HepG2 (cell line): ENCODE results near the gene GSK3B. TPM values are rescaled to one million over a fixed set of nuclear protein-coding genes. Genes with fewer than 3 reads are reported as not detected.
"Not testable (repeated sequence)": the region's sequence is repeated elsewhere in the genome, so short reads cannot be mapped to it uniquely, and the experiment has no call there.

Experiments
- ATAC-seq: fragments of 200-7000 bp; cut with Tn5 transposase; 3 replicates; pipeline ENCODE4 v1.9.1; 2020; ENCODE audit warnings: mild to moderate bottlenecking, moderate library complexity
- BruUV-seq: library from RNA; stranded (reverse); fragments of 400-500 nt; replicated peaks from 2 replicates; lab custom pipeline; 2021; lab: Mats Ljungman, UMichigan
- CTCF ChIA-PET: fragments of 300-600 bp; formaldehyde crosslinking; extraction: SDS; loops from one replicate; lab custom pipeline; 2021; ENCODE audit warnings: low total read pairs, inconsistent platforms, low intra/inter-chr PET ratio; lab: Yijun Ruan, JAX
- POLR2A ChIA-PET: fragments of 350-600 bp; sonication (Branson Sonifier 250); formaldehyde crosslinking; loops from one replicate; lab custom pipeline; 2020; ENCODE audit warnings: antibody characterized with exemption, inconsistent platforms; lab: Yijun Ruan, JAX
- DNase-seq: peaks from one replicate; pipeline ENCODE4 v3.0.0-alpha.2; 2015; ENCODE audit warnings: low spot score
- FAIRE-seq: peaks from 3 replicates; lab custom pipeline; 2011; peaks lifted over from hg19 to GRCh38; lab: Jason Lieb, UNC
- H2AFZ ChIP-seq: one replicate; pipeline ENCODE4 v1.6.1; 2011; ENCODE audit warnings: low read length, inconsistent platforms
- H3K27ac ChIP-seq: fragments of 300-600 bp; 3 replicates; pipeline ENCODE4 v1.8.0; 2011; ENCODE audit warnings: mixed run types, mild to moderate bottlenecking, mixed read lengths, low read length, inconsistent platforms; ENCODE audit not compliant: insufficient read depth; ENCODE audit errors: extremely low read length
- H3K27me3 ChIP-seq, 2 experiments: fragments of 200-600 bp in 1 of 2; 2 replicates in 1 of 2; 3 replicates in 1 of 2; pipeline versions ENCODE4 v1.6.0 to v1.8.0; 2011; ENCODE audit warnings: low read length in 2 of 2, mild to moderate bottlenecking in 2 of 2, moderate library complexity in 2 of 2, inconsistent platforms in 1 of 2; ENCODE audit not compliant: insufficient read depth in 2 of 2, control insufficient read depth in 1 of 2
- H3K36me3 ChIP-seq, 2 experiments: fragments of 200-600 bp in 1 of 2; replicated peaks in 1 of 2; 2 replicates in 1 of 2; 3 replicates in 1 of 2; pipeline versions ENCODE4 v1.5.1 to v1.8.0; 2011; ENCODE audit warnings: low read length in 2 of 2, inconsistent platforms in 1 of 2; ENCODE audit not compliant: insufficient read depth in 2 of 2, control insufficient read depth in 1 of 2
- H3K4me1 ChIP-seq: 2 replicates; pipeline ENCODE4 v1.5.1; 2012; ENCODE audit warnings: low read length, inconsistent platforms; ENCODE audit not compliant: insufficient read depth
- H3K4me2 ChIP-seq: 2 replicates; pipeline ENCODE4 v1.6.0; 2011; ENCODE audit warnings: low read depth, low read length, inconsistent platforms
- H3K4me3 ChIP-seq, 3 experiments: fragments of 200-600 bp in 1 of 3; sonication (generic), shearing (Covaris generic) in 1 of 3; replicated peaks in 1 of 3; 2 replicates each; pipeline ENCODE4 v1.5.1; 2011 to 2016; ENCODE audit warnings: low read length in 3 of 3, inconsistent platforms in 2 of 3, low read depth in 2 of 3, mild to moderate bottlenecking in 2 of 3, control low read depth in 1 of 3, mixed read lengths in 1 of 3; ENCODE audit not compliant: insufficient read depth in 1 of 3
- H3K79me2 ChIP-seq: one replicate; pipeline ENCODE4 v1.6.1; 2011; ENCODE audit warnings: low read length, inconsistent platforms; ENCODE audit not compliant: insufficient read depth
- H3K9ac ChIP-seq: 2 replicates; pipeline ENCODE4 v1.6.0; 2011; ENCODE audit warnings: mild to moderate bottlenecking, low read depth, low read length, inconsistent platforms; ENCODE audit not compliant: insufficient read depth
- H3K9me3 ChIP-seq: 2 replicates; pipeline ENCODE4 v1.5.1; 2012; ENCODE audit warnings: mild to moderate bottlenecking, low read length
- H4K20me1 ChIP-seq: 2 replicates; pipeline ENCODE4 v1.6.0; 2011; ENCODE audit warnings: inconsistent platforms, mild to moderate bottlenecking, low read length, moderate library complexity; ENCODE audit not compliant: insufficient read depth
- NFIB ChIP-seq: sonication (generic); formaldehyde crosslinking; IDR thresholded peaks from 2 replicates; pipeline ENCODE4 v1.9.0; 2021; ENCODE audit warnings: missing genetic modification reagents, mild to moderate bottlenecking, borderline replicate concordance
- SSRP1 ChIP-seq: IDR thresholded peaks from 2 replicates; pipeline ENCODE4 v1.6.1; 2016; ENCODE audit warnings: control low read depth
- ZNF737 ChIP-seq: sonication (generic); formaldehyde crosslinking; IDR thresholded peaks from 2 replicates; pipeline ENCODE4 v1.5.0; 2020; ENCODE audit warnings: missing genetic modification reagents, mild to moderate bottlenecking, borderline replicate concordance
- WGBS: methylation state at CpG from one replicate; pipeline ENCODE4 v1.1.6; 2017; ENCODE audit warnings: low lambda C conversion rate; 5-methylcytosine and 5-hydroxymethylcytosine counted together
- in situ Hi-C: cut with HindIII; loops from 2 replicates; pipeline ENCODE4 v1.10.0; 2017; ENCODE audit warnings: low pct_unique_long_range_greater_than_20kb; ENCODE audit not compliant: extremely low pct_ligation_motif_present
- intact Hi-C: fragments of 100-400 bp; cut with micrococcal nuclease; formaldehyde crosslinking; loops from one replicate; pipeline ENCODE4 v1.10.0; 2022; ENCODE audit not compliant: unreplicated experiment
- polyA plus RNA-seq, 8 experiments: library from polyadenylated mRNA; depleted of rRNA in 3 of 8; stranded (reverse) in 7 of 8; unstranded in 1 of 8; fragments of >200 nt; fragmentation: Illumina TruSeq in 4 of 8; extraction: Trizol in 4 of 8; gene quantifications; 2 replicates each; pipeline versions ENCODE4 v1.2.1 to v1.2.3, GENCODE V29; 2011 to 2016; ENCODE audit warnings: low read depth in 4 of 8, missing spikeins in 1 of 8, mixed read lengths in 1 of 8; ENCODE audit not compliant: insufficient read depth in 1 of 8
- total RNA-seq, 5 experiments: library from RNA; depleted of rRNA; stranded (reverse); fragments of >200 nt; fragmentation: Illumina TruSeq; extraction: Trizol; gene quantifications; 2 replicates each; pipeline ENCODE4 v1.2.3, GENCODE V29; 2016; ENCODE audit warnings: low read depth in 1 of 5
- TF ChIP-seq, protein P1 (sequence below): sonication (generic); formaldehyde crosslinking; IDR thresholded peaks from one replicate; pipeline ENCODE4 v1.5.1; 2020; ENCODE audit warnings: mild to moderate bottlenecking, missing genetic modification reagents; ENCODE audit errors: not compliant biosample characterization

Gene GSK3B
- total and polyA plus RNA-seq, 2 of the 13 experiments (the other 11 are each of a cell fraction or from before 2014, with no cell fraction given) = 22.3 to 30.1 TPM

DNA sequence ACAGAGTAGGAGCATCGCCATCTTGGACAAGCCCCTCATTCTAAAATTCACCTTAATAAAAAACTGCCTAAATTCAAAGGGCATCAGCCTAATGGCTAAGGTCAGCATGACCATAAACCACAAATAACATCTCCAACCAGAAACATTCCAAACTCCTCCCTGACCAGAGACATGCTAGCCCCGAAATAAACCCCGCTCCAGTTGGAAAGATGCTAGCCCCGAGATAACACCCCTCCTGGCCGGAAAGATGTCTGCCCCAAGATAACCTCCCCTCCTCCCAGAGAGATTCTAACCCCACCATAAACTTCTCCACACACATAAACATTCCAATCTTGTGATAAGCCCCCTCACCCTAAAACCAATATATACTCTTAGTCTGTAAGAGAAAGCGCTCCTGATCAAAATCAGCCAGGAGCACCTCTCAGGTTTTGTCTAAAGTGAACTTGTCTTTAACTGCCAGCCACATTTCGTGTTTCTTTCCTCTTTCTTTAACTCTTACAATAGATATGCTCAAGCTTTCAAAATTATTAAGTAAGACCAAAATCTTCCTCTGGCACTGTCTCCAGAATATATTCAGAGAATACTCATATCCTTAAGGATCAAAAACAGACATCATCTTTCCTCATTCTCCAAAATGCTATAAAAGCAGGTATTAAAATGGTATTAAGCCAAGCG lies 104.1 kb downstream of the GSK3B start (continued):
- TF ChIP-seq, protein P1, sequence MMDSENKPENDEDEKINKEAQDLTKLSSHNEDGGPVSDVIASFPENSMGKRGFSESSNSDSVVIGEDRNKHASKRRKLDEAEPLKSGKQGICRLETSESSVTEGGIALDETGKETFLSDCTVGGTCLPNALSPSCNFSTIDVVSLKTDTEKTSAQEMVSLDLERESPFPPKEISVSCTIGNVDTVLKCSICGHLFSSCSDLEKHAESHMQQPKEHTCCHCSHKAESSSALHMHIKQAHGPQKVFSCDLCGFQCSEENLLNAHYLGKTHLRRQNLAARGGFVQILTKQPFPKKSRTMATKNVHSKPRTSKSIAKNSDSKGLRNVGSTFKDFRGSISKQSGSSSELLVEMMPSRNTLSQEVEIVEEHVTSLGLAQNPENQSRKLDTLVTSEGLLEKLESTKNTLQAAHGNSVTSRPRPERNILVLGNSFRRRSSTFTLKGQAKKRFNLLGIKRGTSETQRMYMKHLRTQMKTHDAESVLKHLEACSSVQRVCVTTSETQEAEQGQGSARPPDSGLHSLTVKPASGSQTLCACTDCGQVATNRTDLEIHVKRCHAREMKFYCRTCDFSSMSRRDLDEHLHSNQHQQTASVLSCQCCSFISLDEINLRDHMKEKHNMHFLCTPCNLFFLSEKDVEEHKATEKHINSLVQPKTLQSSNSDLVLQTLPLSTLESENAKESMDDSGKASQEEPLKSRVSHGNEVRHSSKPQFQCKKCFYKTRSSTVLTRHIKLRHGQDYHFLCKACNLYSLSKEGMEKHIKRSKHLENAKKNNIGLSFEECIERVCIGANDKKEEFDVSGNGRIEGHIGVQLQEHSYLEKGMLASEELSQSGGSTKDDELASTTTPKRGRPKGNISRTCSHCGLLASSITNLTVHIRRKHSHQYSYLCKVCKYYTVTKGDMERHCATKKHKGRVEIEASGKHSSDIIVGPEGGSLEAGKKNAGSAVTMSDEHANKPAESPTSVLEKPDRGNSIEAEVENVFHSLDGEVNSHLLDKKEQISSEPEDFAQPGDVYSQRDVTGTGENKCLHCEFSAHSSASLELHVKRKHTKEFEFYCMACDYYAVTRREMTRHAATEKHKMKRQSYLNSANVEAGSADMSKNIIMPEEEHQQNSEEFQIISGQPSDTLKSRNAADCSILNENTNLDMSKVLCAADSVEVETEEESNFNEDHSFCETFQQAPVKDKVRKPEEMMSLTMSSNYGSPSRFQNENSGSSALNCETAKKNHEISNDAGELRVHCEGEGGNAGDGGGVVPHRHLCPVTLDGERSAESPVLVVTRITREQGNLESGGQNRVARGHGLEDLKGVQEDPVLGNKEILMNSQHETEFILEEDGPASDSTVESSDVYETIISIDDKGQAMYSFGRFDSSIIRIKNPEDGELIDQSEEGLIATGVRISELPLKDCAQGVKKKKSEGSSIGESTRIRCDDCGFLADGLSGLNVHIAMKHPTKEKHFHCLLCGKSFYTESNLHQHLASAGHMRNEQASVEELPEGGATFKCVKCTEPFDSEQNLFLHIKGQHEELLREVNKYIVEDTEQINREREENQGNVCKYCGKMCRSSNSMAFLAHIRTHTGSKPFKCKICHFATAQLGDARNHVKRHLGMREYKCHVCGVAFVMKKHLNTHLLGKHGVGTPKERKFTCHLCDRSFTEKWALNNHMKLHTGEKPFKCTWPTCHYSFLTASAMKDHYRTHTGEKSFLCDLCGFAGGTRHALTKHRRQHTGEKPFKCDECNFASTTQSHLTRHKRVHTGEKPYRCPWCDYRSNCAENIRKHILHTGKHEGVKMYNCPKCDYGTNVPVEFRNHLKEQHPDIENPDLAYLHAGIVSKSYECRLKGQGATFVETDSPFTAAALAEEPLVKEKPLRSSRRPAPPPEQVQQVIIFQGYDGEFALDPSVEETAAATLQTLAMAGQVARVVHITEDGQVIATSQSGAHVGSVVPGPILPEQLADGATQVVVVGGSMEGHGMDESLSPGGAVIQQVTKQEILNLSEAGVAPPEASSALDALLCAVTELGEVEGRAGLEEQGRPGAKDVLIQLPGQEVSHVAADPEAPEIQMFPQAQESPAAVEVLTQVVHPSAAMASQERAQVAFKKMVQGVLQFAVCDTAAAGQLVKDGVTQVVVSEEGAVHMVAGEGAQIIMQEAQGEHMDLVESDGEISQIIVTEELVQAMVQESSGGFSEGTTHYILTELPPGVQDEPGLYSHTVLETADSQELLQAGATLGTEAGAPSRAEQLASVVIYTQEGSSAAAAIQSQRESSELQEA (CRISPR knock-in tag) = no peak
- TF ChIP-seq NFIB (no peak), SSRP1 (CRISPR knock-in tag) (no peak), ZNF737 (CRISPR knock-in tag) (no peak)
- TF ChIP-seq, all 625 proteins: peak for 0

DNA sequence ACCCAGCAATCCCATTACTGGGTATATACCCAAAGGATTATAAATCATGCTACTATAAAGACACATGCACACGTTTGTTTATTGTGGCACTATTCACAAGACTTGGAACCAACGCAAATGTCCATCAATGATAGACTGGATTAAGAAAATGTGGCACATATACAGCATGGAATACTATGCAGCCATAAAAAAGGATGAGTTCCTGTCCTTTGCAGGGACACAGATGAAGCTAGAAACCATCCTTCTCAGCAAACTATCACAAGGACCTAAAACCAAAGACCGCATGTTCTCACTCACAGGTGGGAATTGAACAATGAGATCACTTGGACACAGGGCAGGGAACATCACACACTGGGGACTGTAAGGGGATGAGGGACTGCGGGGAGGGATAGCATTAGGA lies 107.4 kb downstream of the GSK3B start:
- H3K4me2 ChIP-seq, DNase-seq, H3K9me3 ChIP-seq, H3K4me1 ChIP-seq, FAIRE-seq, H3K4me3 ChIP-seq, H2AFZ ChIP-seq, CTCF ChIA-PET, H4K20me1 ChIP-seq, H3K27me3 ChIP-seq, POLR2A ChIA-PET, BruUV-seq, H3K27ac ChIP-seq, ATAC-seq, H3K36me3 ChIP-seq, intact Hi-C loops, H3K9ac ChIP-seq, in situ Hi-C loops: not testable (repeated sequence)
- 99% methylated on average over 4 of the region's 4 CpGs for WGBS
- H3K79me2 ChIP-seq = peaks cover 45% of the 10 kb centered on the region
